HEK293T (cell line): ENCODE measurements around the gene FN3K.

Source experiments
- CTCF ChIA-PET: fragments of 350-600 bp; formaldehyde crosslinking; extraction: SDS; loops from one replicate; lab custom pipeline; 2021; ENCODE audit warnings: antibody characterized with exemption, inconsistent platforms; lab: Yijun Ruan, JAX
- POLR2A ChIA-PET: fragments of 350-600 bp; formaldehyde crosslinking; extraction: SDS; loops from one replicate; lab custom pipeline; 2020; ENCODE audit warnings: antibody characterized with exemption, inconsistent platforms; lab: Yijun Ruan, JAX
- DNase-seq: peaks from one replicate; pipeline ENCODE4 v3.0.0; 2012; ENCODE audit warnings: mixed read lengths; ENCODE audit errors: extremely low spot score
- ARNT ChIP-seq: fragments of 450-650 bp; IDR thresholded peaks from 2 replicates; pipeline ENCODE4 v1.6.1; 2017; ENCODE audit warnings: mild to moderate bottlenecking
- BHLHE40 ChIP-seq: fragments of 450-650 bp; IDR thresholded peaks from 2 replicates; pipeline ENCODE4 v1.6.1; 2016; ENCODE audit warnings: mild to moderate bottlenecking, moderate library complexity, borderline replicate concordance
- CTBP1 ChIP-seq: fragments of 450-650 bp; IDR thresholded peaks from 2 replicates; pipeline ENCODE4 v1.6.1; 2016; ENCODE audit warnings: borderline replicate concordance
- ELF4 ChIP-seq: fragments of 450-650 bp; IDR thresholded peaks from 2 replicates; pipeline ENCODE4 v1.6.1; 2017; ENCODE audit warnings: antibody characterized with exemption
- FOXA1 ChIP-seq: fragments of 450-650 bp; IDR thresholded peaks from 2 replicates; pipeline ENCODE4 v1.6.1; 2016; ENCODE audit warnings: mild to moderate bottlenecking
- FOXK2 ChIP-seq: fragments of 450-650 bp; IDR thresholded peaks from 2 replicates; pipeline ENCODE4 v1.6.1; 2016; ENCODE audit warnings: mild to moderate bottlenecking
- FOXM1 ChIP-seq: fragments of 450-650 bp; IDR thresholded peaks from 2 replicates; pipeline ENCODE4 v1.6.1; 2017; ENCODE audit warnings: mild to moderate bottlenecking, borderline replicate concordance
- HDGF ChIP-seq: fragments of 450-650 bp; IDR thresholded peaks from 2 replicates; pipeline ENCODE4 v1.6.1; 2017; ENCODE audit warnings: antibody characterized with exemption, borderline replicate concordance
- L3MBTL2 ChIP-seq: fragments of 450-650 bp; conservative IDR thresholded peaks from 2 replicates; pipeline ENCODE4 v1.6.1; 2016; ENCODE audit warnings: mild to moderate bottlenecking
- LEF1 ChIP-seq: fragments of 450-650 bp; IDR thresholded peaks from 2 replicates; pipeline ENCODE4 v1.6.1; 2017; ENCODE audit warnings: mild to moderate bottlenecking, borderline replicate concordance
- NFRKB ChIP-seq: fragments of 450-650 bp; IDR thresholded peaks from 2 replicates; pipeline ENCODE4 v1.6.1; 2016; ENCODE audit warnings: mild to moderate bottlenecking, moderate library complexity
- SP1 ChIP-seq: fragments of 450-650 bp; IDR thresholded peaks from 2 replicates; pipeline ENCODE4 v1.6.1; 2017
- SUZ12 ChIP-seq: fragments of 450-650 bp; IDR thresholded peaks from 2 replicates; pipeline ENCODE4 v1.6.1; 2016; ENCODE audit warnings: mild to moderate bottlenecking
- TARDBP ChIP-seq: fragments of 450-650 bp; IDR thresholded peaks from 2 replicates; pipeline ENCODE4 v1.6.1; 2016
- ZNF384 ChIP-seq: fragments of 450-650 bp; IDR thresholded peaks from 2 replicates; pipeline ENCODE4 v1.6.1; 2016
- TF ChIP-seq, protein P1 (sequence below): fragments of 450-650 bp; IDR thresholded peaks from 2 replicates; pipeline ENCODE4 v1.6.1; 2016

Gene FN3K

DNA sequence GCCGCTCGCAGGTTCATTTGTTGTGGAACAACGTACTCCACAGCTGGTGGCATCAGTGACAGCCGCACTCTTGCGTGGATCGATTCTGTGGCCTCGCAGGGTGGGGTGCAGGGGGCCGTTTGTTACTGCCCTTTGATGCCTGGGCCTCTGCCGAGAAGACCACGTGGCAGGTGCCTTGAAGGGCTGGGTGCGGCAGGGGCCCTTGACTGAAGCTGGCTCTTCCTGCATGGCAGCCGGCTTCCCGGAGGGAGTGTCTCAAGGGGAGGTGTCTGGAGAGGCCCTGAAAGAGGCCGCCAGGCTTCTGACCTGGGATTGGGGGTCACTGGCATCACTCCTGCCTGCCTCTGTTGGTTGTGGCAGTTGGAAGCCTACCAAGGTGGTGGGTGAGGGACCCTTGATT lies 60.2 kb downstream of the FN3K start:
- no peak for DNase-seq
- POLR2A ChIA-PET = no interaction called here
- TF ChIP-seq ARNT (no peak), FOXA1 (no peak), FOXK2 (no peak), FOXM1 (no peak), ZNF384 (no peak), SUZ12 (no peak), BHLHE40 (no peak), ELF4 (no peak), L3MBTL2 (no peak), LEF1 (no peak), CTBP1 (no peak), NFRKB (no peak), HDGF (no peak), SP1 (no peak), TARDBP (no peak)
- TF ChIP-seq, protein P1, sequence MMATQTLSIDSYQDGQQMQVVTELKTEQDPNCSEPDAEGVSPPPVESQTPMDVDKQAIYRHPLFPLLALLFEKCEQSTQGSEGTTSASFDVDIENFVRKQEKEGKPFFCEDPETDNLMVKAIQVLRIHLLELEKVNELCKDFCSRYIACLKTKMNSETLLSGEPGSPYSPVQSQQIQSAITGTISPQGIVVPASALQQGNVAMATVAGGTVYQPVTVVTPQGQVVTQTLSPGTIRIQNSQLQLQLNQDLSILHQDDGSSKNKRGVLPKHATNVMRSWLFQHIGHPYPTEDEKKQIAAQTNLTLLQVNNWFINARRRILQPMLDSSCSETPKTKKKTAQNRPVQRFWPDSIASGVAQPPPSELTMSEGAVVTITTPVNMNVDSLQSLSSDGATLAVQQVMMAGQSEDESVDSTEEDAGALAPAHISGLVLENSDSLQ = no peak
- CTCF ChIA-PET = no interaction called here

GRCh38 chr17:82797061-82797460 lies 61.6 kb downstream of the FN3K start:
- no peak for TF ChIP-seq L3MBTL2
- no peak for TF ChIP-seq FOXM1
- no peak for TF ChIP-seq SUZ12
- no peak for TF ChIP-seq ELF4
- TF ChIP-seq, protein P1 = no peak
- no peak for TF ChIP-seq ZNF384
- no peak for TF ChIP-seq LEF1
- CTCF ChIA-PET = no interaction called here
- POLR2A ChIA-PET = no interaction called here
- DNase-seq = no peak

DNA sequence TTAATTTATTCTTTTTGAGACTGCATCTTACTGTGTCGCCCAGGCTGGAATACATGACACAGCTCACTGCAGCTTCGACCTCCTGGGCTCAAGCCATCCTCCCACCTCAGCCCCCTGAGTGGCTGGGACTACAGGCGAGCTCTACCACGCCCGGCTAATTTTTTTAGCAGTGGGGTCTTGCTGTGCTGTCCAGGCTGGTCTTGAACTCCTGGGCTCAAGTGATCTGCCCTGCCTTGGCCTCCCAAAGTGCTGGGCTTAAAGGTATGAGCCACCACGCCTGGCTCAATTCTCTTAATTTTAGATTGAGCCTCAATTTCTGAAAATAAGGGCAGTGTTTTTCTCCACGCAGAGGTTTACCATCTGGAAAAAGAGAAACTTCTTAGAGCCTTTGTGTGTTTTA lies 63.3 kb downstream of the FN3K start:
- DNase-seq = no peak
- POLR2A ChIA-PET = no interaction called here
- CTCF ChIA-PET = no interaction called here
- TF ChIP-seq FOXA1 (no peak), SP1 (no peak), CTBP1 (no peak), FOXM1 (no peak), ELF4 (no peak), NFRKB (no peak), BHLHE40 (no peak), LEF1 (no peak), TARDBP (no peak), ARNT (no peak), ZNF384 (no peak), L3MBTL2 (no peak), HDGF (no peak), SUZ12 (no peak), FOXK2 (no peak)
- TF ChIP-seq, protein P1 = no peak

DNA sequence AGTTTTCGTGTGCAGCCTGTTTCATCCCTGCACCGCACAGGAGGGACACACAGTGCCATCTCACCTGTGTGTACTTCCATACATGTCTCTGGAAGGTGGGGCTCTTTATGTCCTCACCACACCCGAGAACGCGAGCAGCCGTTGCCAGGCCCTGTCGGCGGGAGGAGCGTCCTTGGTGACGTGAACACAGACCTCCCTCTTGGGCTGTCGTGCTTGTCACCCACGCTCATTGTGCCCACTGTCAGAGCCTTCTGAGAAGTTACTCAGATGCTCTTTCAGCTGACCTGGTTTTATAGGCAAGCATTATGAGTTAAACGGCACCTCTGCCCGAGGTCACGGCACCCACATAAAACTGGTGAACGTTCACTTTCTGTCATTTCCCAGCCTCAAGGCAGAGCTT lies 64.2 kb downstream of the FN3K start:
- DNase-seq = no peak
- CTCF ChIA-PET = no interaction called here
- POLR2A ChIA-PET = no interaction called here

More for the DNA sequence above, 64.2 kb downstream of the FN3K start:
- TF ChIP-seq TARDBP (no peak), FOXM1 (no peak), FOXA1 (no peak), ARNT (no peak), CTBP1 (no peak), NFRKB (no peak), LEF1 (no peak), ZNF384 (no peak), L3MBTL2 (no peak), FOXK2 (no peak), SP1 (no peak), BHLHE40 (no peak), HDGF (no peak), SUZ12 (no peak)
- TF ChIP-seq, protein P1 = no peak
